Osteocyte (in vitro differentiated cells): ENCODE results near the gene MBNL2. TPM values are rescaled to one million over a fixed set of nuclear protein-coding genes. Genes with fewer than 3 reads are reported as not detected.

Experiments
- DNase-seq: peaks from one replicate; pipeline ENCODE4 v3.0.0; 2021; ENCODE audit warnings: mixed read lengths; ENCODE audit not compliant: unreplicated experiment; ENCODE audit errors: extremely low spot score
- H3K27ac Mint-ChIP-seq: one replicate; pipeline ENCODE4 v1.8.0; 2021; ENCODE audit warnings: mild to moderate bottlenecking, mixed read lengths; ENCODE audit not compliant: unreplicated experiment
- H3K27me3 Mint-ChIP-seq: one replicate; pipeline ENCODE4 v1.8.0; 2021; ENCODE audit warnings: mixed read lengths; ENCODE audit not compliant: unreplicated experiment
- H3K36me3 Mint-ChIP-seq: one replicate; pipeline ENCODE4 v1.8.0; 2021; ENCODE audit warnings: mixed read lengths; ENCODE audit not compliant: unreplicated experiment
- H3K4me1 Mint-ChIP-seq: one replicate; pipeline ENCODE4 v1.8.0; 2021; ENCODE audit warnings: mixed read lengths; ENCODE audit not compliant: unreplicated experiment
- H3K4me3 Mint-ChIP-seq: one replicate; pipeline ENCODE4 v1.8.0; 2021; ENCODE audit warnings: mild to moderate bottlenecking, moderate library complexity, mixed read lengths; ENCODE audit not compliant: unreplicated experiment
- H3K9me3 Mint-ChIP-seq: one replicate; pipeline ENCODE4 v1.8.0; 2021; ENCODE audit warnings: mixed read lengths; ENCODE audit not compliant: unreplicated experiment
- total RNA-seq: library from RNA; stranded (reverse); gene quantifications from 2 replicates; pipeline ENCODE4 v1.2.1, GENCODE V29; 2021
- TF ChIP-seq, protein P1 (sequence below): fragments of 200-600 bp; sonication (generic); IDR thresholded peaks from 2 replicates; pipeline ENCODE4 v1.5.0; 2021; ENCODE audit warnings: antibody characterized with exemption, mild to moderate bottlenecking, moderate library complexity

The MBNL2 gene
- total RNA-seq, 1 donor from 2014 or later = 66.6 TPM

GRCh38 chr13:97278435-97279411 lies 56.6 kb downstream of the MBNL2 start:
- H3K9me3 Mint-ChIP-seq = no peaks in the 10 kb centered on the region
- H3K27me3 Mint-ChIP-seq = no peaks in the 10 kb centered on the region
- H3K36me3 Mint-ChIP-seq = peaks cover 25% of the 10 kb centered on the region
- peaks cover 83% of the 10 kb centered on the region for H3K4me1 Mint-ChIP-seq
- no peak overlapping the region for H3K4me3 Mint-ChIP-seq
- DNase-seq = no peak
- TF ChIP-seq, protein P1, sequence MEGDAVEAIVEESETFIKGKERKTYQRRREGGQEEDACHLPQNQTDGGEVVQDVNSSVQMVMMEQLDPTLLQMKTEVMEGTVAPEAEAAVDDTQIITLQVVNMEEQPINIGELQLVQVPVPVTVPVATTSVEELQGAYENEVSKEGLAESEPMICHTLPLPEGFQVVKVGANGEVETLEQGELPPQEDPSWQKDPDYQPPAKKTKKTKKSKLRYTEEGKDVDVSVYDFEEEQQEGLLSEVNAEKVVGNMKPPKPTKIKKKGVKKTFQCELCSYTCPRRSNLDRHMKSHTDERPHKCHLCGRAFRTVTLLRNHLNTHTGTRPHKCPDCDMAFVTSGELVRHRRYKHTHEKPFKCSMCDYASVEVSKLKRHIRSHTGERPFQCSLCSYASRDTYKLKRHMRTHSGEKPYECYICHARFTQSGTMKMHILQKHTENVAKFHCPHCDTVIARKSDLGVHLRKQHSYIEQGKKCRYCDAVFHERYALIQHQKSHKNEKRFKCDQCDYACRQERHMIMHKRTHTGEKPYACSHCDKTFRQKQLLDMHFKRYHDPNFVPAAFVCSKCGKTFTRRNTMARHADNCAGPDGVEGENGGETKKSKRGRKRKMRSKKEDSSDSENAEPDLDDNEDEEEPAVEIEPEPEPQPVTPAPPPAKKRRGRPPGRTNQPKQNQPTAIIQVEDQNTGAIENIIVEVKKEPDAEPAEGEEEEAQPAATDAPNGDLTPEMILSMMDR = no peak
- H3K27ac Mint-ChIP-seq = peak overlapping the region; percentile 94

- no peaks in the 10 kb centered on the region for H3K27me3 Mint-ChIP-seq
- H3K4me3 Mint-ChIP-seq = peak overlapping the region; percentile 46
- H3K36me3 Mint-ChIP-seq = peaks cover 25% of the 10 kb centered on the region
- TF ChIP-seq, protein P1 = no peak
- H3K9me3 Mint-ChIP-seq = no peaks in the 10 kb centered on the region
- peaks cover 80% of the 10 kb centered on the region for H3K4me1 Mint-ChIP-seq
- DNase-seq = no peak
- H3K27ac Mint-ChIP-seq = peak overlapping the region; percentile 94
Measured at GRCh38 chr13:97279913-97280312, 57.8 kb downstream of the MBNL2 start.

DNA sequence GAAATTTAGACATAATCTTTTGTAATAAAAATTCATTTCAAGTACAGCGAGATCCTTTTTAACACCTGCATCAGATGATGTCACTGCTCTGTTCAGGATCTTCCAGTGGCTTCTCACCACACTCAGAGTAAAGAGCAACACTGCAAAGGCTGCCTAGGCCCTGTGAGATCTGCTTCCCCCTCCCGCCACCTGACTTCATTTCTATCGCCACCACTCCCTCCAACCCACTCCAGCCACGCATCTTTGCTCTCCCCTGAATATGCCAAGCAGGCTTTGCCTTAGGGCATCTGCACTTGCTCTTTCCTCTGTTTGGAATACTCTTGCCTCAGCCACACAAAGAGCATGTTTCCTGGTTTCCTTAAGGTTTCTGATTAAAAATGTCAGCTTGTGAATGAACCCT lies 58.3 kb downstream of the MBNL2 start:
- DNase-seq = no peak
- TF ChIP-seq, protein P1 = no peak
- Mint-ChIP-seq H3K36me3 (peaks cover 25% of the 10 kb centered on the region), H3K4me1 (peaks cover 74% of the 10 kb centered on the region), H3K4me3 (peak overlapping the region; percentile 11), H3K27me3 (no peaks in the 10 kb centered on the region), H3K9me3 (no peaks in the 10 kb centered on the region), H3K27ac (peak overlapping the region; percentile 94)

GRCh38 chr13:97281028-97281427 lies 58.9 kb downstream of the MBNL2 start:
- peaks cover 28% of the 10 kb centered on the region for H3K36me3 Mint-ChIP-seq
- peak overlapping the region; percentile 11 for H3K4me3 Mint-ChIP-seq
- peak overlapping the region; percentile 94 for H3K27ac Mint-ChIP-seq
- no peaks in the 10 kb centered on the region for H3K27me3 Mint-ChIP-seq
- no peak for DNase-seq
- peaks cover 73% of the 10 kb centered on the region for H3K4me1 Mint-ChIP-seq
- no peaks in the 10 kb centered on the region for H3K9me3 Mint-ChIP-seq
- TF ChIP-seq, protein P1 = no peak

DNA sequence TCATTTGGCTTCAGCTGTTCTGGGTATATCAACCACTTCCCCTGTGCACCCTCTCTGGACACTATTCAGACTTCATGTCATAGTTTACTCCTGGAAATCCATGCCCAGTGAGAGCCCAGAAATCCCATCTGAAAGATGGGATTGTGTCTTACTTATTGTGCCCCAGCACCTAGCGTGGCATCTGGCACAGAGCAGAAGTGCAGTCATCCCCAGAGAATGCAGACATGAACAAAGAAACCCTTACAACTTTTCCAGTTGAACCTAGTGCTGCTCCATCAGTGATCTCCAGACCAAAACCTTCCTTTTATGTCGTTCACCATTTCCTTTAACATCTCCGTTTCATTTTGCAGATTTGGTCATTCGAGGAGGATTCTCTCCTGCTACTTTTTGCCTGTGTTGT lies 60.6 kb downstream of the MBNL2 start:
- Mint-ChIP-seq H3K27me3 (no peaks in the 10 kb centered on the region), H3K36me3 (peaks cover 18% of the 10 kb centered on the region), H3K4me3 (no peak overlapping the region), H3K4me1 (peaks cover 60% of the 10 kb centered on the region), H3K9me3 (no peaks in the 10 kb centered on the region), H3K27ac (peak overlapping the region; percentile 48)
- no peak for DNase-seq
- TF ChIP-seq, protein P1 = no peak
